NCI-H748 (cell line): ENCODE measurements around the gene ME3.

Experiments used
- DNase-seq: peaks from one replicate; lab custom pipeline; 2025; ENCODE audit not compliant: unreplicated experiment; lab: John Stamatoyannopoulos, UW

The ME3 gene

DNA sequence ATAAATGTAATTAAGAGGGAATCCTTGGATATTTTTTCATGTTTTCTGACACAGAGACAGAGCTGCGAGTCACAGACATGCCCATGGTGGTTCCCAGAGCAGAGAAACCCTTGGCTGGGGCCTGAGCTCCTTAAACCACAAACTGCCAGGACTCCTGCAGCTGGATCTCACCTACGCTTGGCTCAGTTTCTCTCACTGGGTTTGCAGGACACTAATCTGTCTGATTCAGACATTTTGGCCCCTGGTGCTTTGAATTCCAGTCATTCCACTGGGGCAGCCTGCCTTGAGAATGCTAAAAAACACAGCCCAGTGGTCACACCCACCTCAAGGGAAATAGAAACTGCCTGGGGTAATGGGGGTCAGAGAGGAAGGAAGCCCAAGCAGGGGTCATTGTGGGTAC lies 175.1 kb downstream of the ME3 start:
- DNase-seq = no peak

DNA sequence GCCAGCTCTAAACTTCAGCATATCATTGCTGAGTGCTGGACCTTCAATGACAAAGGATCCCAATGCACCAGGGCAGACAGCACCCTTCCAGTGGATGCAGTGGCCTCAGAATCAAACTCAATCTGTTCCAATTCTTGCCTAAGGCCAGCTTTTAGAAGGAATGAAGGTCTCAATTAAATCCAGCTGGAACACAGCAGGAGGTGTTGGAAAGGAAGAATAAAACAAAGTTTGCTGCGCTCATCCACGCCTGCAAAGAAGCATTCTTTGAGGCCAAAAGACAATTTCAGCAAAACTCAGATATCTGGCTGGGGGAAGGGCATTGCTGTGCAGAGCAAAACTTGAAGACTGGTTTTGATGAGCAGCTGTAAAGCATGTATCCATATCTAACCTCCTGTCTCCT lies 177.1 kb downstream of the ME3 start:
- DNase-seq = no peak

DNA sequence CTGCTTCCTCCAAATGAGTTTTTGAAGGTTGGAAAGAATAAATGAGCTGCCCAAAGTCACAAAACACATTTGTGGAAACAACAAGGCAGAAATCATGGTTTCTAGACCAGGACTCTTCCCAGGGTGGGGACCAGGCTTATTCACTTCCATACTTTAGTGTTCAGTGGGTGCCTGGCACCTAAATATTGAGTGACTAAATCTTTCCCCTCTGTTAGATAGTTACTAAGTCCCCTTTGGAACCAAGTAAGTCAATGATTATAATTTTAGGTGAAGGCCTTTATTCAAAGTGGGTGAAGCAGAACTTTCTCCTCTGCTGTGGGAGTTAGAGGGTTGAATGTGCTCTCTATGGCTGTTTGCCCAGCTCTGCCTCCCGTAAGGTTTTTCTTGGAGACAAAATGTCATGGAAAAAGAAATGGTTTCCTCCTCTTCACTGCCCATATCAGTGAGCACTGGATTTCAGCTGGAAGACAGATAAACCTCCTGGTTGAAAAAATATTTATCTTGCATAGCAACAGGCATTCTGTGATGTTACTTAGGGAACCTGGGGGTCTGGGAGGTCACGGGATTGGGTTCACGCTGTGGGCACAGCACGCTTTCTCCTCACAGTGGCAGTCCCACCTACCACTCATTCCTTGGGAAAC lies 179.9 kb downstream of the ME3 start:
- DNase-seq = no peak

DNA sequence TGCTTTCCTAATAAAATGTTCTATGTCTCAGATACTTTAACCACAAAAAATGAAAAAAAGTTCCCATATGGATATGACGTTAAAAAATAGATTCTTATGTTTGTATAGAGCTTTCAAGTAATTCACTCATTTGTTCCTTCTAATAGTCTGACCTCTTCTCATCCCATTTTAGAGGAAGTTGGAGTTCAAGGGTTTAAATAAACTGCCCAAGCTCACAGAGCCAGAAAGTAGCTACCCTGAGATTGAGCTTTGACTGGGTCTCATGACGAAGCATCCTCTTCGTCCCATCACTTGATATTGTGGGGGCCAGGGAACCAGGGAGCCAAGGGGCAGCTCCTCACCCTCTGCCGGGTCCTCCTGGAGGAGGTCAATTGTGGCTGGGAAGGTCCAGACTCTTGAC lies 181.4 kb downstream of the ME3 start:
- no peak for DNase-seq

DNA sequence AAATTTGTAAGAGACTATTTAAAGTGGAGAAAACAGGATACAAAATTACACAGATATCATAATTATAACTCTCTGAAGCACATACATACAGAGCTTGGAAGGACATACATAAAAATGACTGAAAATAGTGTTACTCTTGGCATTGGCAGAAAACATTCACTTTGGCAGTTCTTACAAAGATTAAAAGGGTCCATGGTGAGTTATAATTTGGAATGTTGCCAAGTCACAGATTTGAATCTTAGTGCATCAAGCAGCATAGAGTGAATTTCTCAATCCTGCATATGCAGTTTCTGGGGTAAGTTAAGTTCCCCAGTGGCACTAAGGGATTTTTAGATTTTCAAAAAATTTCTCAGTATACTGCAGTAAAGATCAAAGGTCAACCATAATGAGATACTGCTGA lies 181.8 kb downstream of the ME3 start:
- DNase-seq = no peak

DNA sequence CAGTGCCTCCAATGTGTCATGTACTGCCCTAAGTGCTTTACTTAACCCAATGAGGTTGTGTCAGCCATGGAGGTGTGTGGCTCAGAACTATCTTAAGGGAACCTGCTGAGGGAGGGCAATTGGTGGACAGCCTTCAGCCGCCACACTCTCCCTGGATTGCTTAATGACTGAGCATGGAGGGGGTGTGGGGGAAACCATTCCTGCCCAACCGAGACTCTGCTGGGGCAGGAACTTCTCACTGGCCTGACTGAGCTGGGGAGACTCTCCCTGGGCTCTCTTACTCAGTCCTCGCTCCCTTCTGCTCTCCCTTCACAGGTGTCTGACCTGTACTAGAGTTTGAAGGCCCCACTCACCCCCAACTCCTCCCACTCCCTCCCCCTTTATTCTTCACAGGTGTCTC lies 183.0 kb downstream of the ME3 start:
- DNase-seq = no peak

DNA sequence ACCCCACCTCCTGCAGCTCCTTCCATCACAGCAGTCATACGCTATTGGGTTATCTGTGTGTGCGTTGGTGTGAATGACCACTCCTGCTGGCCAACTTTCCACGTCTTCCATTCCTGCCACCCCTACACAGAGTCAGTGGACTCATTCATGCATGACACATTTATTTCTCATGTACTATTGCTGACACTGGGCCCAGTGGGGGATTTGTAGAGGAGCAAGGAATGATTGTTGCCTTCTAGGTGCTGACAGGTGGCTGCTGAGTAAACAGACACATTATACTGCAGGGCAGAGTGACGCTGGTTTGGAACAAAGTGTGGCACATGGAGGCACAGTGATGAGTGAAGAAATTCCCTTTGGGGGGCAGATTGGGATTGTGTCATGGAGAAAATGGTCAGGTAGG lies 183.9 kb downstream of the ME3 start:
- DNase-seq = peak; percentile 1

DNA sequence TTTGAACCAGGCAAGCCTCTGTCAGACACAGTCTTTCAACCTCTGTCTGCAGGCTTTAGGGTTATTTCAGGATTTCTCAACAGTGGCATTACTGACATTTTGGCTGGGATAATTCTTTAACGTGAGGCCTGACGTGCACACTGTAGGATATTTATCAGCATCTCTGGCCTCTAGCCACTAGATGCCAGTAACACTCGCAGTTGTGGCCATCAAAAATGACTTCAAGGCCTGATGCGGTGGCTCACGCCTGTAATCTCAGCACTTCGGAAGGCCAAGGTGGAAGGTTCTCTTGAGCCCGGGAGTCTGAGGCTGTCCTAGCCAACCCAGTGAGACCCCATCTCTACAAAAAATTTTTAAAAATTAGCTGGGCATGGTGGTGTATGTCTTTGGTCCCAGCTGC lies 184.7 kb downstream of the ME3 start:
- no peak for DNase-seq

DNA sequence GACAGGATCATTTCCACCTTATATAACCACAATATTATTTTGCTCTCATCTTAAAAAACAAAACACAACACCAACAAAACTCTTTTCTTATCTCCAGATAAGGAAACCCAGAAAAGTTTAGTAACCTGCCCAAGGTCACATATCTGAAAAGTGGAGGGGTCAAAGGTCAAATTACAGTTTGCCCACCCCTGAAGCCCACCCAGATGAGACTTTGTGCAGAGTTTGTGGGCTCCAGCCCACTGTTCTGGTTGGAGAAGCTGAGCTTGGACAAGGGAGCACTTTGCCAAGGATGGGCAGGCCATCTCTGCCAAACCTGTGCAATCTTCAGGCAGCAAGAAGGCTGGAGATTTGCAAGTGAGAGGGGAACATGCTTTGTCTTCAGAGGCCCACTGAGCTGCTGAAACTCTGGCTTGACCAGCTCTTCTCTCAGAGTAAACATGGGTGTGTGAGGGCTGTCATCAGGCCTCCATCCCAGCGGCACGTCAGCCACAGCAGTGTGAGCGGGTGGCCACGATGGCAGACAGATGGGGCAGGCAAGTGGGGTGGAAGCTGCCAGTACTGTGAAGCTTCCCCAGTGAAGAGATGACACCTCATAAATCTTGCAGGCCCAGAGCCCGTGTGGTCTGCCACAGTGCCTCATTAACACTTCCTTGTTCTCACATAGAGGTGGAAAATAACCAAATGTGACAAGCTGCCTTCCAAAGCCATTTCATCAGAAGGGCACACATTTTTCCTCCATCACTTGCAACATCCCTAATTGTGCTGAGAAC lies 186.0 kb downstream of the ME3 start:
- DNase-seq = no peak

DNA sequence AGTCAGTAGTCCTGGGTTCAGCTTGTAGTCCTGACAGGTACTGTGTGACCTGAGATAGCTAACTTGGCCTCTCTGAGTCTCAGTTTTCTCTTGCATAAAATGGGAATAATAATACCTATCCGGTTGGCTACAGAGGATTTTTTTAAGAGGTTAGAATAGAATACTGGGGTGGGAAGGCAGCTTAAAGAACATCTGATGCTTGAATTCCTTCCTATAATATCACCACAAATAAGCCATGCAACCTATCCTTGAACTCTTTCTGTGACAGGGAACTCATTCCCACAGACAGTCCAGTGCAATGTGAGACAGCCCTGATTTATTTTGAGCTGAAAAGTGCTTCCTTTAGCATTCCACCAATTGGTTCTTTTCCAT lies 187.6 kb downstream of the ME3 start:
- DNase-seq = no peak

DNA sequence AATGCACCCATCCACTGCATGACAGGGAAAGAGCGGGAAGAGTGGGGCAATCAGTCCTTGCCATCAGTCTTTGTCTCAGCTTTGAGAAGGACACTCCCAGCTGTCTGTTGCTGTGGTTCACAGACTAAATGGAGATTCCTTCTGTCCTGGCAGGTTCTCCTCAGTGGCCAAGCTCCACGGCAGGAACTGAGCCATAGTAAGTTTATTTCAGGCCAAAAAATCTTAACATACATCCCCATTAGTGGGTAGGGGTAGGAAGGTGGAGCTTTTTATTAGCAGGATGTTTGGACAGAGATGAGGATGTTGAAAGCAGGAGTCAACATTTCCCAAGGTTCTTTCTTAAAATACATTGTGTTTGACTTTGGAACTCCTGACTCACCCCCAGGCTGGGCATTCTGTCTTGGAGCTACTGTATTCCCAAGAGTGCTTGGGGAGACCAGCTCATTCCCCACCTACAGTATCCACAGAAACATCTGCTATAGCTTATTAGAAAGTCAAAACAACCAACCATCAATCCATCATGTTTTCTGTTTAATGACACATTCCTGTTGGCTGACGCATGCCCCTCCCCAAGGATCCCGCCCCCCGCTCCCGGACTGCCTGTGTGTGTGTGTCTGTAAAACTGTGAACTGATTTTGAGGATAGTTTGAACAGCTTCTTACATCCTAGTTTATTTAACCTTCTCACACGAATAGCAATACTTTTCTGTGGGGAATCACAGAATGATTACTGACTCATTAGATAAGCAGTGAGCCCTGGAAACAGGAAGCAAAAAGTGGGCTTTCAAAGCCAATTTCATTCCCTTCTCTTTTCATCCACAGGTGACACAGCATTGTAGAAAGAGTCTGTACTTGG lies 188.2 kb downstream of the ME3 start:
- no peak for DNase-seq

DNA sequence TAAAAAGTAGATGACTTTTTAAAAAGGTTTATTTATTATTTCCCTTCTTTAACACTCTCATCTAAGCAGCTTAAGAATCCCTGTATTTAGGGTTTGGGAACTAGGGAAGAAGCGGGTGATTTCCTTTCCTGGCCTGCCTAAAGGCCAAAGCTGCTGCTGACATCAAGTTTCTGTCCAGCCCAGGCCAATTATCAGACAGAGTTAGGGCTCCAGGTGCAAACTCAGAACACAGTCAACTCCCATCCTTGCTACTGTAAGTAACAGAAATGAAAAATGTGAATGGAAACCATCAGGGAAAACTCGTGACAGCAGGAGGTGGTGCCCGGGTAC lies 188.8 kb downstream of the ME3 start:
- DNase-seq = no peak

DNA sequence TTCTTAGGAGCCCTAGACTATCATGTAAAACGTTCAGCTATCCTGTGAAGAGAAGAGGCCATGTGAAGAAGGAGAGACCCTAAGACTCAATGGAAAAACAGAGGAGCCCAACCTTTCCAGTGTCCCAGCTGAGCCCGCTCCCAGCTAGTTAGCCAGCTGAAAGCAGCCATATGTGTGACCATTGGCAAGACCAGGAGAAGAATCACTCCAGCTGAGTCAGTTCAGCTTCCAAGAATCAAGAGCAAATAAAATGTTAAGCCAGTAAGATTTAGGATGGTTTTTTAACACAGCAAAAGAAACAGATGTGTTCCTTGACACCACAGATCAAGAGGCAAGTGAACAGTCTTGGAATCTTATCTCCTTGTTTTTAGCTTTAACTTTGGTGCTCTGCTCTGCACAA lies 189.7 kb downstream of the ME3 start:
- no peak for DNase-seq

DNA sequence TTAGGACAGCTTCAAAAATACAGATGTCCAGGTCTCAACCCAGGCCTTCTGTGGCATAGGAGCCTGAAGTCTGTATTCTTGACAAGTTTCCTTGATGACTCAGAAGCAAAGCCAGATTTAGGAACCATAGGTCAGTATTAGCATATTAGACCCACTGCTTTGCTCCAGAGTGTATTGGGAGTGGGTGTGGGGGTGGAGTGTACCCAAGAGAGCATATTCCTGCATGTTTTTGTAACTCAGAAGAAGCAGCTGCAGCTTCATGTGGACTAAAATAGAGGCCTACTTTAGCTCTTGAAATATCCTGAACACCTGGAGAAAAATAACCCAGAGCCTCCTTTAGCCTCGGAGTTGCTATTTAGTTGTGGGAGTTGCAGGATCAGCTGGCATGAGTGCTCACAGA lies 191.0 kb downstream of the ME3 start:
- no peak for DNase-seq

DNA sequence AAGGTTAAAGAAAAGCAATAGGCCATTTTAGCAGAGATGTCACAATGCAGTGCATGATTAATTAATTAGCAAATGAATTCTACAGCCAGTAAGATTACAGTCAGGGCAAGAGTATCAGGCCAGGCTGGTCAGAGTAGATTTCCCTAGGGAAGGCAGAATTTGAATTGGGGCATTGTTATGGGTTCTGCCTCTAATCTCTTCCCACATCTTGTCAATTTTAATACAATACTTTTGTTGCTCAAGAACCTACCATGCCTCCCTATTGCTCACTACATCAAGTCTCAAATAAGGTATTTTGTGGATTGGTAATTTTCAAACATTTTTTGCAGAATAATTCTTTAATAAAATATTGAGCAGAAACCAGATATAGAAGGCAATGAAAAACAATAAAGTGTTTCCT lies 194.1 kb downstream of the ME3 start:
- DNase-seq = no peak

DNA sequence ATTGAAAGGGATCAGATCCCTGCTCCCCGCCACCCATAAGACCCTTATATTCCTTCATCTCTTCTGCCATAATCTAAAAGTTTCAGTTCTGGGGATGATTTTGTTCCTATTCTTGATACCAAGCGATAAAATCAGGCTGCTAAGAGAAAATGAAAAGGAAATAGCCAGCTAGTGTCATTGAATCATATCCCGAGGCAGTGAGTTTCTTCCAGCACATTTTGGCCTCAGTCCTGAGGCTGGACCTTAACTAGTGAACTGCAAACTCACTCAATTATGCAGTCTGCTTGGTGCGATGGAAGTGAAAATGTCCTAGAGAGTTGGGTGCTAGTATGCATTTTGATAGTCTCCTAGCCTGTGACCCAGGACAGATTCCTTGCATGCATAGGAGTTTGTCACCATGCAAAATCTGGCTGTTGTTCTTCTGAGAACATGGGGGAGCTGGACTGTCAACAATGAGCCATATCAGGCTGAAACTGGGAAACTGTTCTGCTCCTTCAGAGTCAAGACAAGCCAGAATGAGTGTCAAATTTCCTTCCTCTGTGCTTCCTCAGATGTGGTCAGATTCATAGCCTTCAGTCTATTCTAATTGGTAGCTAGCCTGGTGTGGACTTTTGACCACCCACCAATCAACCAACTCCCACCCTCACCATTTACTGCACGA lies 194.8 kb downstream of the ME3 start:
- DNase-seq = no peak

DNA sequence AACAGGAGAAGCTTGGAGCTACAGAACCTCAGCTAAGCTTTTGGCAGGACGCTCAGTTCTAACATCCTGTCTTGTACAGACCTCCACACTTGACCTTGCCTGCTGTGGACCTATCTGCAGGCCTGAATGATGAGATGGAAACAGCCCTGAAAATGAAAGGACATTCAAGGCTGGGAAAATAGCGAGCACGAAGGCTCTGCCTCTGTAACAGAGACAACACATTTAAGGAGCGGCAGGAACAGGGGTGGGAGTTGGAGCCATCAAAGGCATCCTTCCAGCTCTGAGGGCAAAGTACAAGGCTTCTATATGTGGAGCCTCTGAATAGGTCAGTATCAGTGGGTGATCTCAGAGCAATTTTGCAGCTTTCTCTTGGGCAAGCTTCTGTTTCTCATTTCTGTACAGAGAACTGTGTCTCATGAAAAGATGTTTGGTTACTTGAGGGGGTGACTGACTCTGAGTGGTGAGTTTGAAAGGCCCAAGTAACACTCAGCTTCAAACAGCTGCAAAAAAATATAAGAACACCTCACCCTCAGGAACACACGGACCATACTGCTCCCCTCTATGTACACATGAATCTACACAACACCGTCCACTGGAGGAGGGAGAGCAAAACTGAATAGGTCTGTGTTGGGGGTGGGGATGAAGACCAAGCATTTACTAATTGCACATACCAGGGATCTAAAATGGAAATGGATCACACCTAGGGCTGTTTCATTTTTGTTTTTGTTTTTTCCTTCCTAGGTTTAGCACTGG lies 196.1 kb downstream of the ME3 start:
- DNase-seq = no peak

DNA sequence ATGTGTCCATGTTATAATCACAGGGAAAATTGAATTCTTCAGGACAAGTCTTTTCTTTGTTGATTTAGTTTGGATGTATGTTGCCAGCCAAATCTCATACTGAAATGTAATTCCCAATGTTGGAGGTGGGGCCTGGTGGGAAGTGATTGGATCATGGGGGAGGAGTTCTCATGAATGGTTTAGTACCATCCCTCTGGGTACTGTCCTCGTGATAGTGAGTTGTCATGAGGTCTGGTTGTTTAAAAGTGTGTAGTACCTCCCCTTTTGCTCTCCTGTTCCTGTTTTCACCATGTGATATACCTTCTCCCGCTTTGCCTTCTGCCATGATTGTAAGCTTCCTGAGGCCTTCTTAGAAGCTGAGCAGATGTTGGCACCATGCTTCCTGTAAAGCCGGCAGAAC lies 197.4 kb downstream of the ME3 start:
- DNase-seq = no peak

DNA sequence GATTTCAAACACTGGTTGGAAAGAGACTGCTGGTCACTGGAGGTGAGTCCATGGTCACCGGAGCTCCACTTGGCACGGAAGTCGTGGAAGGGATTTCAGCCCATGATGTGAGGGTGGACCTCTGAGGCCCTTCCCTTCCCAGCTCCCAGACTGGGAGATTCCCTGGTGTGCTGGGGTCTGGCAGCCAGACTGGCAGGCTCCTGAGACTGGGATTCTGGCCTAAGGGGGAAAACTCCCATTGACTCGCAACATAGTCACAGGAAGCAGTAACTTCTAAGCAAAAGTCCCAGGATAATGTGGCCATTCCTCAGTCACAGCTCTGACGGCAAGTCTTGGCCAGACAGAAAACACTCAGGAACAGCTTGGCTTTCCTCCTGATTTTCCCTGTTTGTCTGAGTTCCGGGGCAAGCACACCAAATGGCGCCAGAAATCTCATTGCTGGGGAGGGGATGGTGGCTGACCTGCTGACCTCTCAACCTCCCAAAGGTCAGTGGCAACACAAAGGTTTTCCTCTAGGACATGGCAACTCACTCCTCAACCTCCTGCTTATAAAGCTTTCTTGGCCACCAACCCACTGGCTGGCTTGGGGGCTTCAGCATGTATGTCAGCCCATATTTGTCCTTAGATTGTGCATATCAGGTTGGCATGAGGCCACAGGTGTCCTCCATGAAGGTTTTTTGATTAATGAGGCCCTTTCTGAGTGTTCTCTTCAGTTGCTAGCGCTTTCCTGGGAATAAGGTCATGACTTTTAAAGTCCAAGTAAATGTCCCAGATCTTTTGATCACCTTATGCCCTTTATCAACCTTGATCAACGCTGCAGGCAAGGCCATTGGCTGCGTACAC lies 198.2 kb downstream of the ME3 start:
- no peak for DNase-seq
